Measurements from ENCODE around the gene ARHGAP15.

The ARHGAP15 gene

GRCh38 chr2:143792602-143793001 is 663.4 kb downstream of the ARHGAP15 start:
- no peak for TF ChIP-seq CTCF (IDR thresholded peaks at IDR 0.05; ENCODE audit: low read depth, low read length)
- no peak overlapping the region for H3K4me3 ChIP-seq (replicated peaks in 1 of 2; ENCODE audit: low read depth in 2 of 2, low read length in 2 of 2)
- no peak for DNase-seq (ENCODE audit: low read depth in 2 of 2)

- no peak for DNase-seq (ENCODE audit: low read depth in 2 of 2)
- no peak for TF ChIP-seq CTCF (IDR thresholded peaks at IDR 0.05; ENCODE audit: low read depth, low read length)
- no peak overlapping the region for H3K4me3 ChIP-seq (replicated peaks in 1 of 2; ENCODE audit: low read depth in 2 of 2, low read length in 2 of 2)
These were observed 664.2 kb downstream of the ARHGAP15 start for GRCh38 chr2:143793381-143793780.

GRCh38 chr2:143796051-143796450 is 666.8 kb downstream of the ARHGAP15 start:
- no peak for DNase-seq (ENCODE audit: low read depth in 2 of 2)
- no peak for TF ChIP-seq CTCF (IDR thresholded peaks at IDR 0.05; ENCODE audit: low read depth, low read length)
- no peak overlapping the region for H3K4me3 ChIP-seq (replicated peaks in 1 of 2; ENCODE audit: low read depth in 2 of 2, low read length in 2 of 2)

- no peak overlapping the region for H3K4me3 ChIP-seq (replicated peaks in 1 of 2; ENCODE audit: low read depth in 2 of 2, low read length in 2 of 2)
- DNase-seq (ENCODE audit: low read depth in 2 of 2), result no peak
- TF ChIP-seq CTCF (IDR thresholded peaks at IDR 0.05; ENCODE audit: low read depth, low read length), result no peak
These were observed 672.3 kb downstream of the ARHGAP15 start for GRCh38 chr2:143801561-143801960.

- DNase-seq (ENCODE audit: low read depth in 2 of 2), result peak; percentile 5 to 30
- H3K4me3 ChIP-seq (replicated peaks in 1 of 2; ENCODE audit: low read depth in 2 of 2, low read length in 2 of 2), result no peak overlapping the region
These were observed 673.0 kb downstream of the ARHGAP15 start for GRCh38 chr2:143802242-143802641.

GRCh38 chr2:143802871-143803650 is 673.8 kb downstream of the ARHGAP15 start:
- TF ChIP-seq CTCF (IDR thresholded peaks at IDR 0.05; ENCODE audit: low read depth, low read length), result no peak
- no peak overlapping the region for H3K4me3 ChIP-seq (replicated peaks in 1 of 2; ENCODE audit: low read depth in 2 of 2, low read length in 2 of 2)
- no peak for DNase-seq (ENCODE audit: low read depth in 2 of 2)

More at GRCh38 chr2:143802242-143802641, 673.0 kb downstream of the ARHGAP15 start:
- TF ChIP-seq CTCF (IDR thresholded peaks at IDR 0.05; ENCODE audit: low read depth, low read length), result no peak

Measured in cardiac fibroblast (primary cell).